Measurements from ENCODE around the gene MIA2.
"Not testable (repeated sequence)": the region's sequence is repeated elsewhere in the genome, so short reads cannot be mapped to it uniquely, and the experiment has no call there.

MIA2 gene

GRCh38 chr14:39276005-39276404 lies 42.3 kb downstream of the MIA2 start:
- DNase-seq = no peak

- no peak for DNase-seq
Observed at GRCh38 chr14:39276579-39277114, 42.9 kb downstream of the MIA2 start.

- DNase-seq = no peak
Observed at GRCh38 chr14:39279515-39279914, 45.8 kb downstream of the MIA2 start.

- DNase-seq = not testable (repeated sequence)
Observed at GRCh38 chr14:39280678-39281077, 47.0 kb downstream of the MIA2 start.

GRCh38 chr14:39289523-39289922 lies 55.8 kb downstream of the MIA2 start:
- no peak for DNase-seq

GRCh38 chr14:39291701-39292100 lies 58.0 kb downstream of the MIA2 start:
- no peak for DNase-seq

- DNase-seq = no peak
Observed at GRCh38 chr14:39293629-39294028, 59.9 kb downstream of the MIA2 start.

GRCh38 chr14:39300389-39300788 lies 66.7 kb downstream of the MIA2 start:
- DNase-seq = not testable (repeated sequence)

- no peak for DNase-seq
Observed at GRCh38 chr14:39302124-39302810, 68.6 kb downstream of the MIA2 start.

GRCh38 chr14:39303115-39303514 lies 69.4 kb downstream of the MIA2 start:
- no peak for DNase-seq

- no peak for DNase-seq
Observed at GRCh38 chr14:39307815-39308214, 74.1 kb downstream of the MIA2 start.

GRCh38 chr14:39310051-39310450 lies 76.3 kb downstream of the MIA2 start:
- DNase-seq = no peak

- DNase-seq = no peak
Observed at GRCh38 chr14:39315859-39316444, 82.2 kb downstream of the MIA2 start.

- DNase-seq = no peak
Observed at GRCh38 chr14:39316830-39317553, 83.3 kb downstream of the MIA2 start.

- no peak for DNase-seq
Observed at GRCh38 chr14:39318574-39318973, 84.9 kb downstream of the MIA2 start.

GRCh38 chr14:39319381-39319780 lies 85.7 kb downstream of the MIA2 start:
- DNase-seq = no peak

GRCh38 chr14:39320318-39320717 lies 86.6 kb downstream of the MIA2 start:
- DNase-seq = no peak

GRCh38 chr14:39322807-39323206 lies 89.1 kb downstream of the MIA2 start:
- DNase-seq = no peak

- no peak for DNase-seq
Observed at GRCh38 chr14:39324097-39324496, 90.4 kb downstream of the MIA2 start.

GRCh38 chr14:39339003-39339402 lies 105.3 kb downstream of the MIA2 start:
- no peak for DNase-seq

GRCh38 chr14:39341126-39341525 lies 107.4 kb downstream of the MIA2 start:
- DNase-seq = not testable (repeated sequence)

- no peak for DNase-seq
Observed at GRCh38 chr14:39342768-39343167, 109.1 kb downstream of the MIA2 start.

- DNase-seq = no peak
Observed at GRCh38 chr14:39343614-39344013, 109.9 kb downstream of the MIA2 start.

- DNase-seq = no peak
Observed at GRCh38 chr14:39350866-39351265, 117.2 kb downstream of the MIA2 start.
